Smooth muscle cell (in vitro differentiated cells): ENCODE results near the gene COX5B. TPM values are rescaled to one million over a fixed set of nuclear protein-coding genes. Genes with fewer than 3 reads are reported as not detected.

Experiments
- DNase-seq: peaks from one replicate; lab custom pipeline; 2025; ENCODE audit not compliant: unreplicated experiment; lab: John Stamatoyannopoulos, UW
- H2AFZ ChIP-seq: fragments of 200-600 bp; sonication (generic); 2 replicates; pipeline ENCODE4 v1.6.0; 2016; ENCODE audit warnings: antibody characterized with exemption, low read depth, mild to moderate bottlenecking
- H3F3A ChIP-seq: fragments of 200-600 bp; sonication (generic); 2 replicates; pipeline ENCODE4 v1.6.0; 2017; ENCODE audit warnings: antibody characterized with exemption, low read depth
- H3K27ac ChIP-seq: fragments of 200-600 bp; sonication (generic); 2 replicates; pipeline ENCODE4 v1.5.1; 2016; ENCODE audit warnings: low read depth, mild to moderate bottlenecking
- H3K27me3 ChIP-seq: fragments of 200-600 bp; sonication (generic); 2 replicates; pipeline ENCODE4 v1.6.1; 2016; ENCODE audit warnings: low read depth, mild to moderate bottlenecking
- H3K36me3 ChIP-seq: fragments of 200-600 bp; sonication (generic); 2 replicates; pipeline ENCODE4 v1.5.1; 2016; ENCODE audit warnings: low read depth
- H3K4me1 ChIP-seq: fragments of 200-600 bp; sonication (generic); 2 replicates; pipeline ENCODE4 v1.5.1; 2016; ENCODE audit warnings: low read depth
- H3K4me2 ChIP-seq: fragments of 200-600 bp; sonication (generic); 2 replicates; pipeline ENCODE4 v1.6.0; 2016; ENCODE audit warnings: mild to moderate bottlenecking
- H3K4me3 ChIP-seq: fragments of 200-600 bp; sonication (generic); 2 replicates; pipeline ENCODE4 v1.5.1; 2016; ENCODE audit warnings: mild to moderate bottlenecking
- H3K79me2 ChIP-seq: fragments of 200-600 bp; sonication (generic); 2 replicates; pipeline ENCODE4 v1.6.0; 2016; ENCODE audit warnings: low read depth, mild to moderate bottlenecking
- H3K9ac ChIP-seq: fragments of 200-600 bp; sonication (generic); 2 replicates; pipeline ENCODE4 v1.6.0; 2016; ENCODE audit warnings: low read depth
- H3K9me3 ChIP-seq: fragments of 200-600 bp; sonication (generic); replicated peaks from 2 replicates; pipeline ENCODE4 v1.5.1; 2016; ENCODE audit warnings: low read depth
- H4K20me1 ChIP-seq: fragments of 200-600 bp; sonication (generic); 2 replicates; pipeline ENCODE4 v1.6.0; 2016; ENCODE audit warnings: low read depth
- CTCF ChIP-seq: fragments of 200-600 bp; sonication (generic); IDR thresholded peaks from 2 replicates; pipeline ENCODE4 v1.5.1; 2017; ENCODE audit warnings: borderline replicate concordance, mild to moderate bottlenecking, antibody characterized with exemption; ENCODE audit not compliant: insufficient read depth, poor library complexity, severe bottlenecking
- WGBS: methylation state at CpG from one replicate; pipeline ENCODE4 v1.1.7; 2016; ENCODE audit warnings: low lambda C conversion rate; 5-methylcytosine and 5-hydroxymethylcytosine counted together
- polyA plus RNA-seq: library from polyadenylated mRNA; unstranded; fragments of >200 nt; fragmentation: Nextera tagmentation; extraction: Ambion mirVana; gene quantifications from 2 replicates; pipeline ENCODE4 v1.2.1, GENCODE V29; 2016
- total RNA-seq: library from RNA; depleted of rRNA; stranded (reverse); fragments of >200 nt; gene quantifications from 2 replicates; pipeline ENCODE4 v1.2.3, GENCODE V29; 2014

COX5B gene
- total and polyA plus RNA-seq, 2 experiments from 2014 or later: 402 to 404 TPM

GRCh38 chr2:97651114-97651513, 5.3 kb downstream of the COX5B start:
- Histone ChIP-seq H3K4me2 (no peak overlapping the region), H3K27ac (no peak overlapping the region), H4K20me1 (no peaks in the 10 kb centered on the region), H3K27me3 (no peaks in the 10 kb centered on the region), H3K9ac (no peak overlapping the region), H3K4me1 (peaks cover 6% of the 10 kb centered on the region), H3K79me2 (peaks cover 15% of the 10 kb centered on the region), H3K9me3 (no peaks in the 10 kb centered on the region), H3F3A (peaks cover 10% of the 10 kb centered on the region), H2AFZ (no peak overlapping the region), H3K36me3 (peaks cover 3% of the 10 kb centered on the region), H3K4me3 (no peak overlapping the region)
- 89% methylated on average over 4 of the region's 4 CpGs for WGBS
- no peak for TF ChIP-seq CTCF
- no peak for DNase-seq

GRCh38 chr2:97653473-97653872, 7.6 kb downstream of the COX5B start:
- WGBS: 100% methylated on average over 2 of the region's 2 CpGs
- TF ChIP-seq CTCF: no peak
- H3K9ac ChIP-seq: no peak overlapping the region
- H3K4me2 ChIP-seq: no peak overlapping the region
- H3K36me3 ChIP-seq: no peaks in the 10 kb centered on the region
- H3K4me1 ChIP-seq: no peaks in the 10 kb centered on the region
- H3K27ac ChIP-seq: no peak overlapping the region
- H3K27me3 ChIP-seq: no peaks in the 10 kb centered on the region
- H3K9me3 ChIP-seq: no peaks in the 10 kb centered on the region
- H3F3A ChIP-seq: peaks cover 6% of the 10 kb centered on the region
- no peak for DNase-seq
- no peak overlapping the region for H3K4me3 ChIP-seq
- no peak overlapping the region for H2AFZ ChIP-seq
- H3K79me2 ChIP-seq: no peaks in the 10 kb centered on the region
- no peaks in the 10 kb centered on the region for H4K20me1 ChIP-seq

GRCh38 chr2:97653874-97654273, 8.0 kb downstream of the COX5B start:
- Histone ChIP-seq H3K27ac (no peak overlapping the region), H2AFZ (no peak overlapping the region), H3K27me3 (no peaks in the 10 kb centered on the region), H3K9me3 (no peaks in the 10 kb centered on the region), H3K4me1 (no peaks in the 10 kb centered on the region), H4K20me1 (no peaks in the 10 kb centered on the region), H3K36me3 (no peaks in the 10 kb centered on the region), H3K4me2 (no peak overlapping the region), H3K79me2 (no peaks in the 10 kb centered on the region), H3K4me3 (no peak overlapping the region), H3K9ac (no peak overlapping the region), H3F3A (peaks cover 2% of the 10 kb centered on the region)
- 97% methylated on average over 1 of the region's 1 CpG for WGBS
- no peak for DNase-seq
- TF ChIP-seq CTCF: no peak

- no peaks in the 10 kb centered on the region for H4K20me1 ChIP-seq
- H3K4me2 ChIP-seq: no peak overlapping the region
- no peaks in the 10 kb centered on the region for H3K4me1 ChIP-seq
- H3K27me3 ChIP-seq: no peaks in the 10 kb centered on the region
- H3K79me2 ChIP-seq: no peaks in the 10 kb centered on the region
- H2AFZ ChIP-seq: no peak overlapping the region
- no peaks in the 10 kb centered on the region for H3K36me3 ChIP-seq
- no peak overlapping the region for H3K4me3 ChIP-seq
- 97% methylated on average over 5 of the region's 5 CpGs for WGBS
- no peak overlapping the region for H3K27ac ChIP-seq
- TF ChIP-seq CTCF: no peak
- DNase-seq: no peak
- no peak overlapping the region for H3K9ac ChIP-seq
- no peaks in the 10 kb centered on the region for H3F3A ChIP-seq
- H3K9me3 ChIP-seq: no peaks in the 10 kb centered on the region
These were observed 8.4 kb downstream of the COX5B start for GRCh38 chr2:97654309-97654708.
